Loucy (cell line): ENCODE results near the gene PYROXD2.

Experiments
- EZH2phosphoT487 ChIP-seq: fragments of 200-600 bp; IDR thresholded peaks from 2 replicates; pipeline ENCODE4 v1.6.1; 2018; ENCODE audit warnings: antibody characterized with exemption, mild to moderate bottlenecking, moderate library complexity, borderline replicate concordance
- TF ChIP-seq, protein P1 (sequence below): fragments of 200-600 bp; sonication (generic); conservative IDR thresholded peaks from 2 replicates; pipeline ENCODE4 v1.5.1; 2014; ENCODE audit warnings: mild to moderate bottlenecking, antibody characterized with exemption, low read length

GRCh38 chr10:98458809-98459784, 44.1 kb upstream of the PYROXD2 start:
- TF ChIP-seq, protein P1, sequence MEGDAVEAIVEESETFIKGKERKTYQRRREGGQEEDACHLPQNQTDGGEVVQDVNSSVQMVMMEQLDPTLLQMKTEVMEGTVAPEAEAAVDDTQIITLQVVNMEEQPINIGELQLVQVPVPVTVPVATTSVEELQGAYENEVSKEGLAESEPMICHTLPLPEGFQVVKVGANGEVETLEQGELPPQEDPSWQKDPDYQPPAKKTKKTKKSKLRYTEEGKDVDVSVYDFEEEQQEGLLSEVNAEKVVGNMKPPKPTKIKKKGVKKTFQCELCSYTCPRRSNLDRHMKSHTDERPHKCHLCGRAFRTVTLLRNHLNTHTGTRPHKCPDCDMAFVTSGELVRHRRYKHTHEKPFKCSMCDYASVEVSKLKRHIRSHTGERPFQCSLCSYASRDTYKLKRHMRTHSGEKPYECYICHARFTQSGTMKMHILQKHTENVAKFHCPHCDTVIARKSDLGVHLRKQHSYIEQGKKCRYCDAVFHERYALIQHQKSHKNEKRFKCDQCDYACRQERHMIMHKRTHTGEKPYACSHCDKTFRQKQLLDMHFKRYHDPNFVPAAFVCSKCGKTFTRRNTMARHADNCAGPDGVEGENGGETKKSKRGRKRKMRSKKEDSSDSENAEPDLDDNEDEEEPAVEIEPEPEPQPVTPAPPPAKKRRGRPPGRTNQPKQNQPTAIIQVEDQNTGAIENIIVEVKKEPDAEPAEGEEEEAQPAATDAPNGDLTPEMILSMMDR, result no peak
- no peak for TF ChIP-seq EZH2phosphoT487
